Esophagus muscularis mucosa (tissue), 4 donors: Measurements from ENCODE around the gene HOXA9. TPM values are rescaled to one million over a fixed set of nuclear protein-coding genes. Genes with fewer than 3 reads are reported as not detected.
A peak's percentile ranks its signal among the peaks of the same experiment; 100 is the strongest.

Experiments used
- DNase-seq: peaks from one replicate; pipeline ENCODE4 v3.0.0-alpha.2; 2017; ENCODE audit errors: extremely low spot score
- H3K27ac ChIP-seq, 4 donors: fragments of 200-600 bp; sonication (generic); replicated peaks in 1 of 4; 1 replicate in 3 of 4; 2 replicates in 1 of 4; pipeline ENCODE4 v1.5.1; 2016 to 2019; ENCODE audit warnings: mild to moderate bottlenecking in 1 of 4
- H3K27me3 ChIP-seq, 4 donors: fragments of 200-600 bp; sonication (generic); one replicate each; pipeline versions ENCODE4 v1.5.1 to v1.6.0; 2016 to 2019
- H3K36me3 ChIP-seq, 4 donors: fragments of 200-600 bp; sonication (generic); one replicate each; pipeline ENCODE4 v1.5.1; 2016 to 2019
- H3K4me1 ChIP-seq, 4 donors: fragments of 200-600 bp; sonication (generic); one replicate each; pipeline ENCODE4 v1.5.1; 2016 to 2019
- H3K4me3 ChIP-seq, 4 donors: fragments of 200-600 bp; sonication (generic); 1 replicate in 2 of 4; 2 replicates in 2 of 4; pipeline ENCODE4 v1.5.1; 2016 to 2019; ENCODE audit warnings: mild to moderate bottlenecking in 4 of 4, moderate library complexity in 1 of 4
- H3K9me3 ChIP-seq, 4 donors: fragments of 200-600 bp; sonication (generic); 1 replicate in 3 of 4; 2 replicates in 1 of 4; pipeline ENCODE4 v1.5.1; 2016 to 2019
- EP300 ChIP-seq: sonication (generic); formaldehyde crosslinking; IDR thresholded peaks from one replicate; pipeline ENCODE4 v1.6.1; 2017; ENCODE audit warnings: antibody characterized with exemption
- POLR2A ChIP-seq: fragments of 450-650 bp; IDR thresholded peaks from one replicate; pipeline ENCODE4 v1.6.1; 2017; ENCODE audit warnings: antibody characterized with exemption, moderate library complexity, mild to moderate bottlenecking, low read depth
- POLR2AphosphoS5 ChIP-seq, 2 donors: sonication (generic); formaldehyde crosslinking; IDR thresholded peaks; one replicate each; pipeline ENCODE4 v1.6.1; 2017; ENCODE audit warnings: antibody characterized with exemption in 2 of 2
- WGBS: methylation state at CpG from one replicate; pipeline ENCODE4 v1.1.5; 2018; 5-methylcytosine and 5-hydroxymethylcytosine counted together
- intact Hi-C: fragments of 100-400 bp; cut with DNase I; formaldehyde crosslinking; loops from one replicate; pipeline ENCODE4 v1.15.1; 2023
- total RNA-seq, 4 donors: library from RNA; depleted of rRNA; stranded (reverse); fragments of >200 nt; gene quantifications; one replicate each; pipeline versions ENCODE4 v1.1.0 to v1.2.1, GENCODE V29; 2016
- TF ChIP-seq, protein P1 (sequence below), 3 experiments: fragments of 200-600 bp in 2 of 3; fragments of 450-650 bp in 1 of 3; sonication (generic) in 2 of 3; IDR thresholded peaks; one replicate each; pipeline ENCODE4 v1.5.1; 2017 to 2019; ENCODE audit warnings: antibody characterized with exemption in 3 of 3, mild to moderate bottlenecking in 2 of 3, moderate library complexity in 1 of 3

The HOXA9 gene
- total RNA-seq, 4 donors from 2014 or later = 0.50 TPM; not detected in 3

- WGBS = 43% methylated on average over 36 of the region's 40 CpGs
- no peak for DNase-seq
- Histone ChIP-seq H3K4me3 (peak overlapping the region; percentile 83 to 96 (median 90)), H3K27me3 (peaks cover 0 to 50% (median 13%) of the 10 kb centered on the region in 4 donors), H3K36me3 (no peaks in the 10 kb centered on the region), H3K9me3 (no peaks in the 10 kb centered on the region), H3K27ac (peak overlapping the region in 3 of 4 donors; percentile 24 to 99 (median 96)), H3K4me1 (peaks cover 21 to 37% (median 33%) of the 10 kb centered on the region in 4 donors)
- TF ChIP-seq, protein P1, sequence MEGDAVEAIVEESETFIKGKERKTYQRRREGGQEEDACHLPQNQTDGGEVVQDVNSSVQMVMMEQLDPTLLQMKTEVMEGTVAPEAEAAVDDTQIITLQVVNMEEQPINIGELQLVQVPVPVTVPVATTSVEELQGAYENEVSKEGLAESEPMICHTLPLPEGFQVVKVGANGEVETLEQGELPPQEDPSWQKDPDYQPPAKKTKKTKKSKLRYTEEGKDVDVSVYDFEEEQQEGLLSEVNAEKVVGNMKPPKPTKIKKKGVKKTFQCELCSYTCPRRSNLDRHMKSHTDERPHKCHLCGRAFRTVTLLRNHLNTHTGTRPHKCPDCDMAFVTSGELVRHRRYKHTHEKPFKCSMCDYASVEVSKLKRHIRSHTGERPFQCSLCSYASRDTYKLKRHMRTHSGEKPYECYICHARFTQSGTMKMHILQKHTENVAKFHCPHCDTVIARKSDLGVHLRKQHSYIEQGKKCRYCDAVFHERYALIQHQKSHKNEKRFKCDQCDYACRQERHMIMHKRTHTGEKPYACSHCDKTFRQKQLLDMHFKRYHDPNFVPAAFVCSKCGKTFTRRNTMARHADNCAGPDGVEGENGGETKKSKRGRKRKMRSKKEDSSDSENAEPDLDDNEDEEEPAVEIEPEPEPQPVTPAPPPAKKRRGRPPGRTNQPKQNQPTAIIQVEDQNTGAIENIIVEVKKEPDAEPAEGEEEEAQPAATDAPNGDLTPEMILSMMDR (IDR thresholded peaks at IDR 0.05) = no peak
- TF ChIP-seq EP300 (no peak), POLR2A (no peak), POLR2AphosphoS5 (IDR thresholded peaks at IDR 0.05) (no peak)
- intact Hi-C loops = loop anchor here (2.0 to 10.0 kb wide), 4 partner anchors 45 to 939 kb away; partner anchors contain the start of genes CBX3 and HNRNPA2B1
Measured at GRCh38 chr7:27143950-27144780, 21.2 kb downstream of the HOXA9 start.

DNA sequence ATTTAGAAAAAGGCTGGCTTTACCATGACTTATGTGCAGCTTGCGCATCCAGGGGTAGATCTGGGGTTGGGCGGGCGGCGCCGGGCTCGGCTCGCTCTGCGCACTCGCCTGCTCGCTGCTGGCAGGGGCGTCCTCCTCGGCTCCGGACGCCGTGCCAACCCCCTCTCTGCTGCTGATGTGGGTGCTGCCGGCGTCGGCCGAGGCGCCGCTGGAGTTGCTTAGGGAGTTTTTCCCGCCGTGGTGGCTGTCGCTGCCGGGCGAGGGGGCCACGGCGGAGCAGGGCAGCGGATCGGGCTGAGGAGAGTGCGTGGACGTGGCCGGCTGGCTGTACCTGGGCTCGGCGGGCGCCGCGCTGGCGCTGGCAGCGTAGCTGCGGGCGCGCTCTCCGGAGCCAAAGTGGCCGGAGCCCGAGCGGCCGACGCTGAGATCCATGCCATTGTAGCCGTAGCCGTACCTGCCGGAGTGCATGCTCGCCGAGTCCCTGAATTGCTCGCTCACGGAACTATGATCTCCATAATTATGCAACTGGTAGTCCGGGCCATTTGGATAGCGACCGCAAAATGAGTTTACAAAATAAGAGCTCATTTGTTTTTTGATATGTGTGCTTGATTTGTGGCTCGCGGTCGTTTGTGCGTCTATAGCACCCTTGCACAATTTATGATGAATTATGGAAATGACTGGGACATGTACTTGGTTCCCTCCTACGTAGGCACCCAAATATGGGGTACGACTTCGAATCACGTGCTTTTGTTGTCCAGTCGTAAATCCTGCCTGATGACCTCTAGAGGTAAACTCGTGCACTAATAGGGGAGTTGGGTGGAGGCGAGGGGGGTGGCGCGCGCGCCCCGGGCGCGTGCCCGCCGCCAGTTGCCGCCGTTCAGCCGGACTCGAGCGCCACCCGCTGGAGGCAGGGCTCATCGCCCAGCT, 22.1 kb downstream of the HOXA9 start, which contains the start of gene HOXA5:
HOXA5 (minus strand) TSS at position 659 of the 927 bp plus-strand sequence; CDS start at position 585, 74 bp downstream.
- intact Hi-C loops = loop anchor here (2.0 to 10.0 kb wide), 4 partner anchors 44 to 938 kb away; partner anchors contain the start of genes CBX3 and HNRNPA2B1
- 14% methylated on average over 35 of the region's 86 CpGs for WGBS
- Histone ChIP-seq H3K36me3 (no peaks in the 10 kb centered on the region), H3K9me3 (no peaks in the 10 kb centered on the region), H3K27ac (peak within 1 kb of the TSS; percentile 96 to 99 (median 99)), H3K27me3 (peaks cover 0 to 42% (median 13%) of the 10 kb centered on the region in 4 donors), H3K4me3 (peak within 1 kb of the TSS; percentile 83 to 96 (median 90)), H3K4me1 (peaks cover 19 to 43% (median 41%) of the 10 kb centered on the region in 4 donors)
- TF ChIP-seq, protein P1 (IDR thresholded peaks at IDR 0.05) = peak; percentile 95 to 98 (median 95)
- TF ChIP-seq EP300 = peak; percentile 66
- TF ChIP-seq POLR2A = peak; percentile 25
- TF ChIP-seq POLR2AphosphoS5 (IDR thresholded peaks at IDR 0.05) = peak; percentile 98 to 99
- peak; percentile 94 for DNase-seq

- 7% methylated on average over 29 of the region's 29 CpGs for WGBS
- Histone ChIP-seq H3K4me1 (peaks cover 14 to 45% (median 41%) of the 10 kb centered on the region in 4 donors), H3K36me3 (no peaks in the 10 kb centered on the region), H3K27me3 (peaks cover 0 to 35% (median 9%) of the 10 kb centered on the region in 4 donors), H3K27ac (peak overlapping the region; percentile 96 to 99 (median 99)), H3K4me3 (peak overlapping the region; percentile 83 to 96 (median 90)), H3K9me3 (no peaks in the 10 kb centered on the region)
- TF ChIP-seq POLR2A (no peak), POLR2AphosphoS5 (IDR thresholded peaks at IDR 0.05) (no peak), EP300 (no peak)
- TF ChIP-seq, protein P1 (IDR thresholded peaks at IDR 0.05) = no peak
- DNase-seq = no peak
- intact Hi-C loops = loop anchor here (2.0 to 10.0 kb wide), 4 partner anchors 44 to 938 kb away; partner anchors contain the start of genes CBX3 and HNRNPA2B1
Measured at GRCh38 chr7:27142580-27143022, 22.7 kb downstream of the HOXA9 start.

DNA sequence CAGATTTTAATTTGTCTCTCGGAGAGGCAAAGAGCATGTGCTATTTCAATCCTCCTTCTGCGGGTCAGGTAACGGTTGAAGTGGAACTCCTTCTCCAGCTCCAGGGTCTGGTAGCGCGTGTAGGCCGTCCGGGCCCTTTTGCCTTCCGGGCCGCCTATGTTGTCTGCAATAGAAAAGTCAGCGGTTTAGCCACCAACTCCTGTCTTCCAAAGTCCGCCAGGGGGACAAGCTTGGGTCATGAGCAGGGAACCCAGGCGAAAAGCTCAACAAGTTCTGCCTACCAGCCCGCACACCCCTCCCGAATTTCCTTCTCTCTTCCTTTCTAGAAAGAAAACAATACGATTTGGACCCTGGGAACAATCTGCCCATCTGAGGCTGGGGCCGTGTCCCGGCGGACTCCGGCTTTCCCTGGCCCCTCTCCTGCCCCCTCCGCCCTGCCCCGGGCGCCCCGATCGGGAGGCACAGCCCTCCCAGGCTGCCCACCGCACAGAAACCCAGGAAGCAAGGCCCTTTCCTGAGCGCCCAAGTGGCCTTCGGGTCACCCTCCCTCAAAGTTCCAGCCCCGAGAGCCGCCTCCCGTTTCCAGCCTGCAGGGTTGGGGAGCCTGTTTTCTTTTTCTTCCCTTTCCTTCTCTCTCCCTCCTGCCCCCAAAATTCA, 23.3 kb downstream of the HOXA9 start:
- DNase-seq = no peak
- intact Hi-C loops = loop anchor here (2.0 to 10.0 kb wide), 4 partner anchors 43 to 937 kb away; partner anchors contain the start of genes CBX3 and HNRNPA2B1
- TF ChIP-seq, protein P1 (IDR thresholded peaks at IDR 0.05) = peak in 2 of 3 experiments; percentile 24 to 43
- TF ChIP-seq POLR2AphosphoS5 (IDR thresholded peaks at IDR 0.05) (peak; percentile 3 to 50), POLR2A (no peak)
- H3K4me3 ChIP-seq = peak overlapping the region; percentile 83 to 96 (median 90)
- no peaks in the 10 kb centered on the region for H3K36me3 ChIP-seq
- peaks cover 0 to 30% (median 6%) of the 10 kb centered on the region in 4 donors for H3K27me3 ChIP-seq
- peak overlapping the region; percentile 96 to 99 (median 99) for H3K27ac ChIP-seq
- H3K4me1 ChIP-seq = peaks cover 11 to 51% (median 41%) of the 10 kb centered on the region in 4 donors
- H3K9me3 ChIP-seq = no peaks in the 10 kb centered on the region
- 22% methylated on average over 23 of the region's 30 CpGs for WGBS
